ENCODE data around the gene SLC4A11.
A peak's percentile ranks its signal among the peaks of the same experiment; 100 is the strongest.

The SLC4A11 gene

DNA sequence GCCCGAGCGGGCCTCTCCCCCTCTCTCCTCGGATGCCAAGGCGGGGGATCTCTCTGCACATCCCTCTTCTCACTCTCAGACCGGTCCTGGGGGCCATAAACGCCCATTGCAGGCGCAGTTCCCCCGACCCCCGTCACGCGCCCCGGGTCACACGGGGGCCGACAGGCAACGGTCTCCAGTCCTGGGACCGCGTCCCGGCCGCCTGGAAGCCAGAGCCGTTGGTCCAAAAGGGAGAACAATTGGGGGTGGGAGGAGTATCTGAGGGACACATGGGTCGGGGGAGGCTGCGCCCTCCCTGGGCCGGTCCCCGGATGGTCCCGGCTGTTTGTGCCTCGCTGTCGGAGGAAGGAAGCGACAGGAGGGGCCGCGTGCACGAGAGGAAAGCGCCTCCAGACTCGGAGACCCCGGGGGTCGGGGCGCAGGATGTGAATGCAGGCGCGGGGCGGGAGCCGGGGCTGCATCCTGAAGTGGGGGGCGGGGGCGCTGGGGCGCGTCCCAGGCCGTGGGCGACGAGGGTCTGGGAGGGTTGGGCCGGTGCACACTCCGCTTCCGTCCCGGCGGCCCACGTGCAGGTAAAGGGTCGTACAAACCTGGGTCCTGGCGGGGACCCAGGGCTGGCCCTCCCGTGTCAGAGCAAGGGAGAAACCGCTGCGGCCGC, 903 bp downstream of the SLC4A11 start:
- H3K4me3 ChIP-seq (ENCODE audit: low read length), result peak overlapping the region; percentile 77
- H3K4me2 ChIP-seq (ENCODE audit: low read length), result peak overlapping the region; percentile 82
- no peaks in the 10 kb centered on the region for H4K20me1 ChIP-seq (ENCODE audit: insufficient read depth, low read length)
- no peak overlapping the region for H3K27ac ChIP-seq (ENCODE audit: low read length)
- H3K9me3 ChIP-seq (ENCODE audit: insufficient read depth, low read length), result no peaks in the 10 kb centered on the region
- peaks cover 24% of the 10 kb centered on the region for H3K27me3 ChIP-seq (ENCODE audit: low read depth, low read length)
- no peaks in the 10 kb centered on the region for H3K36me3 ChIP-seq (replicated peaks; ENCODE audit: low read depth, low read length)
- H3K4me1 ChIP-seq (ENCODE audit: low read length), result peaks cover 5% of the 10 kb centered on the region
- no peaks in the 10 kb centered on the region for H3K79me2 ChIP-seq (ENCODE audit: low read length)
- peak overlapping the region; percentile 54 for H3K9ac ChIP-seq (ENCODE audit: low read length)
- TF ChIP-seq, protein P1, sequence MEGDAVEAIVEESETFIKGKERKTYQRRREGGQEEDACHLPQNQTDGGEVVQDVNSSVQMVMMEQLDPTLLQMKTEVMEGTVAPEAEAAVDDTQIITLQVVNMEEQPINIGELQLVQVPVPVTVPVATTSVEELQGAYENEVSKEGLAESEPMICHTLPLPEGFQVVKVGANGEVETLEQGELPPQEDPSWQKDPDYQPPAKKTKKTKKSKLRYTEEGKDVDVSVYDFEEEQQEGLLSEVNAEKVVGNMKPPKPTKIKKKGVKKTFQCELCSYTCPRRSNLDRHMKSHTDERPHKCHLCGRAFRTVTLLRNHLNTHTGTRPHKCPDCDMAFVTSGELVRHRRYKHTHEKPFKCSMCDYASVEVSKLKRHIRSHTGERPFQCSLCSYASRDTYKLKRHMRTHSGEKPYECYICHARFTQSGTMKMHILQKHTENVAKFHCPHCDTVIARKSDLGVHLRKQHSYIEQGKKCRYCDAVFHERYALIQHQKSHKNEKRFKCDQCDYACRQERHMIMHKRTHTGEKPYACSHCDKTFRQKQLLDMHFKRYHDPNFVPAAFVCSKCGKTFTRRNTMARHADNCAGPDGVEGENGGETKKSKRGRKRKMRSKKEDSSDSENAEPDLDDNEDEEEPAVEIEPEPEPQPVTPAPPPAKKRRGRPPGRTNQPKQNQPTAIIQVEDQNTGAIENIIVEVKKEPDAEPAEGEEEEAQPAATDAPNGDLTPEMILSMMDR (IDR thresholded peaks at IDR 0.05; ENCODE audit: low read depth, low read length), result no peak
- TF ChIP-seq EZH2phosphoT487 (IDR thresholded peaks at IDR 0.05; ENCODE audit: low read depth), result no peak
- H2AFZ ChIP-seq (ENCODE audit: low read depth, low read length), result peak overlapping the region; percentile 50; the same call in 1 of the 2 replicates

DNA sequence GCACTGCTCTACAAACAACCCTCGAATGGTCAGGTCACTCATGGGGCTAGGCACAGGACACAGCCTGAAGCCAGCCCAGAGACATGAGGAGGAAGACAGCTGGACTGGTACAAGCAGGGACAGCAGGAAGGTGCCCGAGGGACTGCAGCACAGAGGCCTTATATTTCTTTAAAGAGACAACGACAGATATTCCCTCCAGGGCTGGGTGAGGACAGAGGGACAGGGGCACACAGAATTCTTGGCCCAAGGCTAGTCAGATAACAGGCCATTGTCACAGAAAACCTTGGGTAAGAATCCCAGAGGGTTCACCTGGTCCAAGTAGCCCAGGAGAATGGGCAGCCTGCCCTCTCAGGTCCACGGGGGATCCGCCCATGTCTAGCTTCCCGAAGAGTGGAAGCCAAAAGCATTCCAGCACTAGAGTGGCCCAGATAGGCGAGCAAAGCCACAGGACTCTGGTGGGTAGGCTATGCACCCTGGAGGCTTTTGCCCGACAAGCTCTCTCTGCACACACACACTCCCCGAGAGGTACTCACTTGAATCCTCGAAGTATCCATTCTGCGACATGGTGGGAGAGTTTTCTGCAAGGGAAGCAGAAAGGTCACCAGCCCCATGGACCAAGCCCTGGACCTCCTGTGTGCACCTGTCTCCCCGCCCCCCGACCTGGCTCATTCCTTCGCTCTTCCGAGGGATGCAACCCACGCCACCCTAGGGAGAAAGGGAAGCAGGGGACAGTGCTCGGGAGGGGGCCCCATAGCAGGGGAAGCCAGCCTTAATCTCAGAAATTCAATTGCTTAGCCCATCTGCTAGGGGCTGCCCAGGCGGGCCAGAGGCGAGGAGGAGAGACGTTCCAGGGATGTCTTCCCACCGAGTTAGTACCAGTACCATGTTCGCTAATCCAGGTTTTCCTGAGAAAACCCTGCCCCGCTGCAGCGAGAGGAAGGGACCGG, 1.7 kb downstream of the SLC4A11 start:
- Histone ChIP-seq H3K4me2 (ENCODE audit: low read length) (peak overlapping the region; percentile 82), H3K4me1 (ENCODE audit: low read length) (peaks cover 5% of the 10 kb centered on the region), H3K27me3 (ENCODE audit: low read depth, low read length) (peaks cover 24% of the 10 kb centered on the region)

DNA sequence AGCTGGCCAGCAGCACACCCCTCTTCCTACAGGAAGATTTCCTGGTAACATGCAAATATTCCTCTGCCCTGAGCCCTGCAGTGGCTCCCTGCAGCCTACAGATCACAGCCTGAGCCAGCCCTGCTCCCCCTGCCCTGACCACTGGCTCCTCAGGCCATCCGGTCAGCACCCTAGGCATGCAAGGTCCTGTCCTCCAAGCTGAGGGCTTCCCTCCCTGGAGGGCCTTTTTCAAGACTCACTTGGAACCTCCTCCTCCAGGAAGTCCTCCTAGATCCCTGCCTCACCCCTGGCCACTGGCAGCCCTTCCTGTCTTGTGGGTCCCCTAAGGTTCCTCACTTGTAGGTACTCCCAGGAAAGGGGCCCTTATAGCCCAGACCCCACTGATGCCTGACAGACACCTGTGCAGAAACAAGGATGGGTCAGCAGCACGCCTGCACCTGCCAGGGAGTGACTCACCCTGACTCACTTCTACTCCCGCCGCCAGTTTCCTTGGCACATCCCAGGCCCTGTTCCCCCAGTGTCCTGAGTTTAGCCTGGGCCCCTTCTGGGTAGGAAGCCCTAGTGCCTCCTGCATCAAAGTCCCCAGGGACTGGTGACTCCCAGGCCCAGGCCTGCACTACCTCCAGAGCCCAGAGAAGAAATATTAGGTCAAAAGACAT, 3.2 kb downstream of the SLC4A11 start:
- Histone ChIP-seq H3K36me3 (replicated peaks; ENCODE audit: low read depth, low read length) (no peaks in the 10 kb centered on the region), H3K4me1 (ENCODE audit: low read length) (peaks cover 5% of the 10 kb centered on the region), H3K9ac (ENCODE audit: low read length) (no peak overlapping the region), H3K4me2 (ENCODE audit: low read length) (no peak overlapping the region), H3K9me3 (ENCODE audit: insufficient read depth, low read length) (no peaks in the 10 kb centered on the region), H3K79me2 (ENCODE audit: low read length) (no peaks in the 10 kb centered on the region), H4K20me1 (ENCODE audit: insufficient read depth, low read length) (no peaks in the 10 kb centered on the region), H3K27me3 (ENCODE audit: low read depth, low read length) (peaks cover 21% of the 10 kb centered on the region), H2AFZ (ENCODE audit: low read depth, low read length) (no peak overlapping the region), H3K27ac (ENCODE audit: low read length) (no peak overlapping the region), H3K4me3 (ENCODE audit: low read length) (no peak overlapping the region)
- no peak for TF ChIP-seq EZH2phosphoT487 (IDR thresholded peaks at IDR 0.05; ENCODE audit: low read depth)
- TF ChIP-seq, protein P1 (IDR thresholded peaks at IDR 0.05; ENCODE audit: low read depth, low read length), result no peak

More for the DNA sequence above, 1.7 kb downstream of the SLC4A11 start:
- no peaks in the 10 kb centered on the region for H3K36me3 ChIP-seq (replicated peaks; ENCODE audit: low read depth, low read length)
- no peaks in the 10 kb centered on the region for H3K9me3 ChIP-seq (ENCODE audit: insufficient read depth, low read length)
- H3K27ac ChIP-seq (ENCODE audit: low read length), result no peak overlapping the region
- no peaks in the 10 kb centered on the region for H3K79me2 ChIP-seq (ENCODE audit: low read length)
- H4K20me1 ChIP-seq (ENCODE audit: insufficient read depth, low read length), result no peaks in the 10 kb centered on the region
- peak overlapping the region; percentile 77 for H3K4me3 ChIP-seq (ENCODE audit: low read length)
- H2AFZ ChIP-seq (ENCODE audit: low read depth, low read length), result 0 out of 2 replicates have a peak overlapping the region, but pooled peaks have one; percentile 50
- TF ChIP-seq, protein P1 (IDR thresholded peaks at IDR 0.05; ENCODE audit: low read depth, low read length), result no peak
- no peak for TF ChIP-seq EZH2phosphoT487 (IDR thresholded peaks at IDR 0.05; ENCODE audit: low read depth)
- H3K9ac ChIP-seq (ENCODE audit: low read length), result peak overlapping the region; percentile 54
